Prostate gland (tissue), 2 donors: ENCODE data around the gene GRK2.

Experiments used
- CTCF ChIP-seq, 4 experiments: fragments of 200-600 bp in 2 of 4; fragments of 450-650 bp in 2 of 4; sonication (generic) in 2 of 4; IDR thresholded peaks; 1 replicate in 3 of 4; 2 replicates in 1 of 4; pipeline ENCODE4 v1.5.1; 2016 to 2019; ENCODE audit warnings: antibody characterized with exemption in 4 of 4, mild to moderate bottlenecking in 2 of 4, moderate library complexity in 2 of 4
- POLR2A ChIP-seq: fragments of 450-650 bp; IDR thresholded peaks from one replicate; pipeline ENCODE4 v1.6.1; 2016; ENCODE audit warnings: antibody characterized with exemption, mild to moderate bottlenecking

GRCh38 chr11:67320011-67320410, 53.7 kb downstream of the GRK2 start:
- no peak for TF ChIP-seq CTCF (IDR thresholded peaks at IDR 0.05)
- no peak for TF ChIP-seq POLR2A
